Limb (tissue), 2 donors: ENCODE results near the gene FGF1.

Experiments
- DNase-seq, 2 donors: peaks; one replicate each; pipeline ENCODE4 v3.0.0-alpha.2; 2016; ENCODE audit errors: extremely low spot score in 2 of 2

FGF1 gene

GRCh38 chr5:142644640-142645361 lies 41.1 kb downstream of the FGF1 start:
- DNase-seq = no peak

GRCh38 chr5:142644127-142644526 lies 41.8 kb downstream of the FGF1 start:
- DNase-seq = no peak

- no peak for DNase-seq
Measured at GRCh38 chr5:142643634-142644033, 42.3 kb downstream of the FGF1 start.

- DNase-seq = no peak
Measured at GRCh38 chr5:142642427-142642826, 43.5 kb downstream of the FGF1 start.

- no peak for DNase-seq
Measured at GRCh38 chr5:142641711-142642110, 44.2 kb downstream of the FGF1 start.

GRCh38 chr5:142640316-142641005 lies 45.4 kb downstream of the FGF1 start:
- DNase-seq = no peak

- DNase-seq = no peak
Measured at GRCh38 chr5:142639455-142639854, 46.4 kb downstream of the FGF1 start.

DNA sequence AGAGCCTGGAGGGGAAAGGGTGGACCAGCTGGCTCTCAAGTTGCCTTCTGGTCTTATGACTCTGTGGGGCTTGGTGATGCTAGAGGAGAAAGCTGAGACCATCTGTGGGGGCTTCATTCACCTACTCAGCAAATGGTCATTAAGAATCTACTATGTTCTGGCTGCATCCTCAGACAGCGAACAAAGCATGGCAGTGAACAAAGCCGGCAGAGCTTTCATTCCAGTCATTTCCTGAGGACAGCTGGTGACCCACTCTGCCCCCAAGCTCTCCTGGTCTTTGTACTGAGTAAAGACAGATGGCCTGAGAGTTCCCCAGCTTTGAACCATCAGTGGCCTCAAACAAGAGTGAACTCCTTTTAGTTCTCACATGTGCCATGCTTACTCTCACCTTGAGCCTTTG lies 48.0 kb downstream of the FGF1 start:
- no peak for DNase-seq

GRCh38 chr5:142636698-142637324 lies 49.1 kb downstream of the FGF1 start:
- no peak for DNase-seq

DNA sequence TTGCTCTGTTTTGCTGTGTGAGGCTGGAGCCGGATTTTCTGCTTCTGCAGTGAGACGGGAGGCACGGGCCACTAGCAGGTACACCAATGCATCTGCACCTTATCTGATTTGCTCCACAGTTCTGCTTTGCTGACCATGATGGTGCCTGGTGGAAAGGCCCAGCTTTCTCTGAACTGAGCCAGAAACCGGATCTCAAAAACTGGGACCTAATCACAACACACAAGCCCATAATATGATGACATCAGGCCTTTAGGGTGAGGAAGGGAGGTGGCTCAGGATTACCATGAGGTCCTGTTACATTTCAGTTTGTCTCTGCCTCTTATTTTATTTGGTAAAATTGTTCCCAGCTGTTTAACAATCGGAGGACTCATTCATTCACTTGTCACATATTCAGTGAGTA lies 49.8 kb downstream of the FGF1 start:
- no peak for DNase-seq

DNA sequence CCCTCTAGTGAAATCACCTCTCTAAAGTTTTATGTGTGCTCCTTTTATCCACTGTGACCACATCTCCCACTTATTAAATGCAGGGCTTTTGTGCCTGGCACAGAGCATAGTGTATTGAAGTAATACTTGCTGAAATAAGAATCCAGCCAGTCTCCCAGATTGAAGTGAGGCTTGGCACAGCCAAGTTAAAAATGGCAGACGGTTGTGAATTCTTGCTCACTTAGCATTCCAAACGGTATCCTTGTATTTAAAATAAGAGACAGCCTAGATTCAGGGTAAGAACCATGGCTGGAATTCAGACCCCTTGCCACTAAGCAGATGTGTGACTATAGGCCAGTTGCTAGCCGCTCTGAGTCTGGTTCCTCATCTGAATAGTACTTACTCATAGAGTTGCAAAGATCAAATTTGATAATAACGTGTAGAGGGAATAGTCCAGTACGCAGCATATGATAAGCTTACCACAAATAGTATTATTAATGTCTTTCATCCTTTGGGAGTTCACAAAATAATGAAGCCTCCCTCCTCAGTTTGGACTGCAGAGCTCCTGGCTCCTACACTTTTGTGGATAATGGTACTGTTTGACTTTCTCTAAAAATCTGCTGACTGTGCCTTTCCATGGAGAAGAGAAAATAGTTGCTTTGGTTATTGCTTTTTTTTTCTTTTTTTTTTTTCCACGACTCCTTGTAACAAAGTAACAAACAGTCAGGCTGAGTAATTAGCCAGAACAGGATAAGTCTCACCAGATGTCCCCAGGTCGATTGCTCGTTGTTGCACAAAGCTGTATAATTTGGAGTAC lies 51.5 kb downstream of the FGF1 start:
- DNase-seq = no peak

- DNase-seq = no peak
Measured at GRCh38 chr5:142630927-142631539, 54.9 kb downstream of the FGF1 start.

DNA sequence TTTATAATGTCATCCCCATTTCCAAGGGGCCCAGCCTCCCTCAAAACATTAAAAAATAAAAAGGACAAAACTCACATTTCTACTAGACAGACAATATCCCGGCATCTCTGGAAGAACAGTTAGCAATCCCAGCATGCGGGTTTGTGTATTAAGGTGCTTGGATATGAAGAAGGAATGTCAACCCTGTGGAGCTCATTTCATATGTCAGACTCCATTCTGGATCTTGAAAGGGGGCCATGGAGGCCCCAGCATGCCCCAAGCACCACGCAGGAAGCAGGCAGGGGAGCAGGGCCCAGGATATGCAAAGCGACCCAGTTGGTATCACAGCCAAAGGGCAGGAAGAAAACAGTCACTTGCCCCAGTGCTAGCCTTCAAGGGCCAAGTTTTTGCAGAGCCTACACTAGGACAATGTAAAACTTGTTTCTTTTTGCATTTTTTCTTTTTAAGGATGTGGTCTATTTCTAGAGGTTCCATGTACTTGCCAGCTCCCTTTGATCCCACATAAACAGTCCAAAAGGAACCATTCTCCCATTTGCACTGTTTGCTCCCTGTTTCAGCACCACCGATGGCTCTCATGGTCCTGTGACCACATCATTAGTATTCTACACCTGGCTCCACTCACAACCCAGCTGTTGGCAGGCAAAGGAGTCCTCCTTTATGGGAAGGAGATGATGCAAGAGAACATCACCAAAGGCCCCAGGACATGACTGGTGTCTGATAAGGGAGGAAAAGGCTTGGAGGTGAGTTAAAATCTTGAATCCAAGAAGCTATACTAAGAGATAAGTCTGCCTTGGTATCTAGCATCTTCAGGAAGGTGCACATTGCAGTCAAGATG lies 58.3 kb downstream of the FGF1 start:
- DNase-seq = no peak

- DNase-seq = no peak
Measured at GRCh38 chr5:142626786-142627185, 59.1 kb downstream of the FGF1 start.

DNA sequence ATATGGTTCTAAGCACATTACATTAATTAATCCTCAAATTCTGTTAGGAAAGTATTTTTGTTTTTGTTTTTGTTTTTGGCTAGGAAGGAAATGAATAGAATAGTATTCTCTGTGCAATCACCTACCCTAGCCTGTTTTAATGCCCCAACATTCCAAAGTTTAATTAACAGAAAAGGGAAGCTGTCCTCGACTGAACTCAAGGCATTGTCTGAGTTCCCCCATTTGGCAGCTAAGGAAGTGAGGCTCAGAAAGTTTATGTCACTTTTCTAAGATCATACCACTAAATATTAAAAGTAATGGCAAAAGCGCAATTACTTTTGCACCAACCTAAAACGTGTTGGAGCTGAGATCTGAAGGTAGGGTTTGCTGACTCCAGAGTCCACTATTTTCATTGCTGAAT lies 59.8 kb downstream of the FGF1 start:
- DNase-seq = no peak

DNA sequence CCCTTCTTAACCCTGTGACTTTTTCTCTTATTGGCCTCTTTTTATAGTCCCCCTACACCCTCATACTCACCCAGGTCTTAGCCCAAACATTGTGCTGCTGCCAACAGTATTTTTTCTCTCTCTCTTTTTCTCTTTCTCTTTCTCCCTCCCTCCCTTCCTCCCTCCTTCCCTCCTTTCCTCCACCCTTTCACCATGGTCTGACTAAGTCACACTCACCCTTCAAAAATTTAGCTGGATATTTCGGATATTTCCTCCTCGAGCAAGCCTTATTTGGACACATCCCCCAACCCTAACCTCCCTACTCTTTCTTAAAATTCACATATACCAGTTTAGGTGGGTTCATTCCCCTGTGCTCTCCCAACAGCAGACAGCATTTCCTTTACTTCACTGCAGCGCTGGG lies 64.7 kb downstream of the FGF1 start:
- no peak for DNase-seq

- DNase-seq = no peak
Measured at GRCh38 chr5:142619815-142620214, 66.1 kb downstream of the FGF1 start.

DNA sequence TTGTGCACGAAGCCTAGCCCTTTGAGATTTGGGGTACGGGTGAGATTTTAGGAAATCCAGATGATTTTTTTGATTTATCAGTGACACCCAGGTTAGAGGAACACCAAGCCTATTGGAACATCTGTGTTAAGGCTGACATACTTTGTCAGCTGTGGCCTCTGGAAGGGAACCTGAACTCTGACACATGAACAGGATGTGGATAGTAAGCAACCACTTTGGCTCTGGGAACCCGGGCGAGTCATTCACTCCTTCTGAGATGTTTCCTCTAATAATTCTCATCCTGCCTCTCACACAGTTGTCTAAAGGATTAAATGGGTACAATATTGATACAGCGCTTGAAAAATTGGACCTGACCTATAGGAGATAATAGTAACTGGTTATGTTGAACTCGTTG lies 67.8 kb downstream of the FGF1 start:
- no peak for DNase-seq

- no peak for DNase-seq
Measured at GRCh38 chr5:142617416-142618129, 68.3 kb downstream of the FGF1 start.

DNA sequence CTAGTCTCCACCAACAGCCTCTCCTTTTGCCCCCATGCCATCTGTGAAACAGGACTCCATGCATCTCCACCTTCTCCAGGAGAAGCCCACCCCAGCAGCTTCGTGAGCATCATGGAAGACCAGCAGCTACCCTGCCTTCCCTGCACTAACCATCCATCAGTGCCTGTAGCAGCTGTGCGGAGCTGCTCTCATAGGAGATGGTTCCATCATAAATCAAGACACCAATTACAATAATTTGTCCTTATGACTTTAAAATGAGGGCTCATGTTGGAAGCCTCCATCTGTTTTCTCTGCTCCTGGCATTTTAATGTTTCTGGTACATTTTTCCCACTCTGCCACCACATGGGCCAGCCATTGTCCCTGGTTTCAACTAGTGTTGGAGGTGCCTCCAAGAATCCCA lies 69.9 kb downstream of the FGF1 start:
- no peak for DNase-seq
